Endothelial cell of umbilical vein (primary cell): ENCODE results near the gene KIF22. TPM values are rescaled to one million over a fixed set of nuclear protein-coding genes. Genes with fewer than 3 reads are reported as not detected.
"Not testable (repeated sequence)": the region's sequence is repeated elsewhere in the genome, so short reads cannot be mapped to it uniquely, and the experiment has no call there.

ENCODE experiments used
- BruUV-seq: library from RNA; stranded (reverse); fragments of 400-500 nt; replicated peaks from 2 replicates; lab custom pipeline; 2021; lab: Mats Ljungman, UMichigan
- CTCF ChIA-PET: fragments of 300-600, 350-600 bp; sonication (Branson Sonifier 250); formaldehyde crosslinking; loops from one replicate; lab custom pipeline; 2021; ENCODE audit warnings: antibody characterized with exemption, inconsistent platforms; lab: Charles Lee
- POLR2A ChIA-PET: fragments of 300-600, 350-600 bp; sonication (Branson Sonifier 250); formaldehyde crosslinking; loops from one replicate; lab custom pipeline; 2021; ENCODE audit warnings: antibody characterized with exemption, inconsistent platforms; lab: Charles Lee
- DNase-seq: peaks from one replicate; pipeline ENCODE4 v3.0.0-alpha.2; 2011; ENCODE audit warnings: low read depth, low spot score
- FAIRE-seq: peaks from 2 replicates; lab custom pipeline; 2011; peaks lifted over from hg19 to GRCh38; lab: Jason Lieb, UNC
- H2AFZ ChIP-seq: 2 replicates; pipeline ENCODE4 v1.6.0; 2012; ENCODE audit warnings: low read depth, low read length, control low read depth, inconsistent platforms
- H3K27ac ChIP-seq: 2 replicates; pipeline ENCODE4 v1.5.1; 2011; ENCODE audit warnings: low read depth, mild to moderate bottlenecking, control low read depth, low read length, moderate library complexity; ENCODE audit not compliant: insufficient read depth
- H3K27me3 ChIP-seq, 2 experiments: 2 replicates each; pipeline versions ENCODE4 v1.6.0 to v1.6.1; 2011; ENCODE audit warnings: low read length in 2 of 2, mixed read lengths in 1 of 2; ENCODE audit not compliant: control insufficient read depth in 2 of 2, insufficient read depth in 2 of 2
- H3K36me3 ChIP-seq, 2 experiments: 2 replicates in 1 of 2; 3 replicates in 1 of 2; pipeline ENCODE4 v1.5.1; 2011; ENCODE audit warnings: low read length in 2 of 2, mild to moderate bottlenecking in 1 of 2, moderate library complexity in 1 of 2; ENCODE audit not compliant: control insufficient read depth in 2 of 2, insufficient read depth in 2 of 2; ENCODE audit errors: extremely low read depth in 1 of 2
- H3K4me1 ChIP-seq: 3 replicates; pipeline ENCODE4 v1.5.1; 2011; ENCODE audit warnings: mild to moderate bottlenecking, low read length; ENCODE audit not compliant: control insufficient read depth, insufficient read depth; ENCODE audit errors: extremely low read depth
- H3K4me2 ChIP-seq: 2 replicates; pipeline ENCODE4 v1.6.1; 2011; ENCODE audit warnings: low read length, control low read depth, mixed read lengths; ENCODE audit not compliant: insufficient read depth
- H3K4me3 ChIP-seq, 3 experiments: fragments of 200-600 bp in 1 of 3; sonication (generic), shearing (Covaris generic) in 1 of 3; replicated peaks in 1 of 3; 2 replicates each; pipeline ENCODE4 v1.5.1; 2011 to 2016; ENCODE audit warnings: control low read depth in 3 of 3, low read length in 3 of 3, mild to moderate bottlenecking in 2 of 3, inconsistent platforms in 1 of 3, low read depth in 1 of 3, moderate library complexity in 1 of 3; ENCODE audit not compliant: insufficient read depth in 1 of 3
- H3K79me2 ChIP-seq: 2 replicates; pipeline ENCODE4 v1.6.0; 2012; ENCODE audit warnings: low read length, inconsistent platforms; ENCODE audit not compliant: control insufficient read depth, insufficient read depth
- H3K9ac ChIP-seq: replicated peaks from 2 replicates; pipeline ENCODE3; 2011; ENCODE audit warnings: low read length, control low read depth; ENCODE audit not compliant: insufficient read depth; ENCODE audit errors: extremely low read depth
- H3K9me1 ChIP-seq: replicated peaks from 3 replicates; pipeline ENCODE4 v1.6.0; 2011; ENCODE audit warnings: mild to moderate bottlenecking, low read length; ENCODE audit not compliant: control insufficient read depth, insufficient read depth; ENCODE audit errors: extremely low read depth
- H3K9me3 ChIP-seq: replicated peaks from 2 replicates; pipeline ENCODE4 v1.5.1; 2012; ENCODE audit warnings: low read length, inconsistent platforms; ENCODE audit not compliant: control insufficient read depth, insufficient read depth
- H4K20me1 ChIP-seq: replicated peaks from 2 replicates; pipeline ENCODE3; 2011; ENCODE audit warnings: mild to moderate bottlenecking, low read length; ENCODE audit not compliant: control insufficient read depth, insufficient read depth; ENCODE audit errors: extremely low read depth
- MAX ChIP-seq: IDR thresholded peaks from 2 replicates; pipeline ENCODE4 v1.6.1; 2011; ENCODE audit not compliant: insufficient read depth, insufficient read length
- dilution Hi-C: fragments of 300-500 bp; cut with MboI; formaldehyde crosslinking; loops from one replicate; pipeline ENCODE4 v1.15.0; 2019; ENCODE audit warnings: low sequenced_read_pairs; ENCODE audit not compliant: extremely low pct_ligation_motif_present
- intact Hi-C: fragments of 100-400 bp; cut with micrococcal nuclease; formaldehyde crosslinking; loops from one replicate; pipeline ENCODE4 v1.10.0; 2022
- polyA plus RNA-seq, 4 experiments: library from polyadenylated mRNA; depleted of rRNA in 3 of 4; stranded (reverse) in 3 of 4; unstranded in 1 of 4; fragments of >200 nt; gene quantifications; 2 replicates each; pipeline versions ENCODE4 v1.2.1 to v1.2.3, GENCODE V29; 2011 to 2012; ENCODE audit warnings: missing spikeins in 1 of 4
- total RNA-seq: library from RNA; stranded (reverse); gene quantifications from 2 replicates; pipeline ENCODE4 v1.2.3, GENCODE V29; 2021

Gene KIF22
- total and polyA plus RNA-seq, 2 donors (not counting 3 experiments of a cell fraction or from before 2014, with no cell fraction given): 67.3 to 90.0 TPM

- TF ChIP-seq MAX: no peak
- CTCF ChIA-PET: interaction anchor here (1.1 kb wide), 1 partner anchor 11 kb away, joined by 3 read pairs; the partner anchor contains the start of gene KIF22
- Histone ChIP-seq H2AFZ (no peak overlapping the region), H4K20me1 (no peaks in the 10 kb centered on the region), H3K4me3 (no peak overlapping the region), H3K4me1 (no peaks in the 10 kb centered on the region), H3K9ac (no peak overlapping the region), H3K27ac (no peak overlapping the region), H3K79me2 (no peaks in the 10 kb centered on the region), H3K36me3 (no peaks in the 10 kb centered on the region), H3K9me1 (no peaks in the 10 kb centered on the region), H3K9me3 (no peaks in the 10 kb centered on the region), H3K27me3 (peaks cover 17 to 25% of the 10 kb centered on the region in 2 experiments), H3K4me2 (no peak overlapping the region)
- intact Hi-C loops (no loop called here), dilution Hi-C loops (no loop called here)
- no TSS peak for BruUV-seq
- no peak for DNase-seq
- POLR2A ChIA-PET: no interaction called here
- FAIRE-seq: no peak
Measured at GRCh38 chr16:29779474-29779873, 11.1 kb upstream of the KIF22 start.

GRCh38 chr16:29783094-29783953 is 7.2 kb upstream of the KIF22 start:
- H4K20me1 ChIP-seq, H3K4me3 ChIP-seq, BruUV-seq, H3K36me3 ChIP-seq, FAIRE-seq, H2AFZ ChIP-seq, H3K79me2 ChIP-seq, H3K9me1 ChIP-seq, intact Hi-C loops, H3K9me3 ChIP-seq, dilution Hi-C loops, DNase-seq, H3K4me2 ChIP-seq, H3K9ac ChIP-seq, POLR2A ChIA-PET, H3K4me1 ChIP-seq, H3K27ac ChIP-seq: not testable (repeated sequence)
- CTCF ChIA-PET: interaction anchor here (2.6 to 4.6 kb wide), 3 partner anchors 16 to 83 kb away, joined by 19 to 30 read pairs (median 26); no protein-coding TSS in a partner anchor
- peaks cover 17 to 25% of the 10 kb centered on the region in 2 experiments for H3K27me3 ChIP-seq
